ENCODE results near the gene ZBP1.

ZBP1 gene

DNA sequence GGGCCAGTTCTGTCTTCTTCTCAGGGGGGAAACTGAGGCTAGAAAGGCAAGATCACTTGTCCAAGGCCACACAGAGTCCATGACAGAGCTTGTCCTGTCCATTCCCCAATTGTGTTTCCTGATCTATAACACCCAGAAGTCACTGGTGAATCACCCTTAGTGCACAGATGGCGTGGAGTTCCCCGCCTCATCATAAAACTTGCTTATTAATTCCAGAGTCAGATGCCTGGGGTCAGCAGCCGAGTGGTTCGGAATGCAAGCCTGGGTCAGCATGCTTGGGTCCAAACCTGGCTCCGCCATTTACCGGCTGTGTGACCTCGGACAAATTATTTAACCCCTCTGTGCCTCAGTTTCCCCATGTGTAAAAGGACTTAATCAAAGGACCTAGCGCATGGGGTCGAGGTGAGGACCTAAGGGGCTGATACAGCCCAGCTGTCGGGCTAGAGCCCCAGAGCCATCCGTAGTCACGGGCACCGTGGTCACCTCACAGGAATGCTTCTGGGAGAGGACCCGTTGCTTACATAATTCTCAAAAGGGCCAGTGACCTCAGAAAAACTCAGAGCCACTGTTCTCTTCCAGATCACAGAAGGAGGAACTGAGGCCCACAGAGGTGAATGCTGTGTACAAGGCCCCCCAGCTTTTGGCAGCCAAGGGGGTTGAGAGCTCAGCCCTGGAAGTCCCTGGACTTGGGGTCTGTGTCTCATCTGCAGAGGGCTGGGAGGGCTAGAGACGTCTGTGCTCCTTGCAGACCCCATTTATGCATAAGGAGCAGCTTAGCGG lies 1.4 kb upstream of the ZBP1 start:
- Histone ChIP-seq H3K4me1 (peaks cover 41 to 67% (median 62%) of the 10 kb centered on the region in 10 experiments), H3K9ac (peak overlapping the region in 6 of 11 experiments; percentile 12 to 57 (median 36); a peak in 5 of 22 replicates), H3K4me2 (peak overlapping the region; percentile 87 to 97 (median 94)), H3K27me3 (peaks cover 0 to 25% (median 1%) of the 10 kb centered on the region in 11 experiments; a peak in 8 of 22 replicates), H4K20me1 (peaks cover 0 to 11% (median 0%) of the 10 kb centered on the region in 11 experiments; a peak in 4 of 22 replicates), H3K36me3 (no peaks in the 10 kb centered on the region), H3K4me3 (0 out of 20 replicates have a peak overlapping the region, but pooled peaks of 1 of the 10 experiments have one; percentile 30), H3K9me3 (replicated peaks in 1 of 11) (peaks cover 0 to 20% (median 10%) of the 10 kb centered on the region in 11 experiments; a peak in 15 of 22 replicates), H3K27ac (peak overlapping the region in 2 of 11 experiments; percentile 43 to 63; a peak in 2 of 22 replicates)
- TF ChIP-seq Cebpa-rat (IDR thresholded peaks at IDR 0.05): no peak

- Histone ChIP-seq H3K27me3 (peaks cover 0 to 31% (median 7%) of the 10 kb centered on the region in 11 experiments; a peak in 12 of 22 replicates), H3K36me3 (no peaks in the 10 kb centered on the region), H3K4me2 (peak overlapping the region; percentile 87 to 97 (median 94))
These were observed 773 bp upstream of the ZBP1 start for GRCh38 chr20:57620999-57621398.

DNA sequence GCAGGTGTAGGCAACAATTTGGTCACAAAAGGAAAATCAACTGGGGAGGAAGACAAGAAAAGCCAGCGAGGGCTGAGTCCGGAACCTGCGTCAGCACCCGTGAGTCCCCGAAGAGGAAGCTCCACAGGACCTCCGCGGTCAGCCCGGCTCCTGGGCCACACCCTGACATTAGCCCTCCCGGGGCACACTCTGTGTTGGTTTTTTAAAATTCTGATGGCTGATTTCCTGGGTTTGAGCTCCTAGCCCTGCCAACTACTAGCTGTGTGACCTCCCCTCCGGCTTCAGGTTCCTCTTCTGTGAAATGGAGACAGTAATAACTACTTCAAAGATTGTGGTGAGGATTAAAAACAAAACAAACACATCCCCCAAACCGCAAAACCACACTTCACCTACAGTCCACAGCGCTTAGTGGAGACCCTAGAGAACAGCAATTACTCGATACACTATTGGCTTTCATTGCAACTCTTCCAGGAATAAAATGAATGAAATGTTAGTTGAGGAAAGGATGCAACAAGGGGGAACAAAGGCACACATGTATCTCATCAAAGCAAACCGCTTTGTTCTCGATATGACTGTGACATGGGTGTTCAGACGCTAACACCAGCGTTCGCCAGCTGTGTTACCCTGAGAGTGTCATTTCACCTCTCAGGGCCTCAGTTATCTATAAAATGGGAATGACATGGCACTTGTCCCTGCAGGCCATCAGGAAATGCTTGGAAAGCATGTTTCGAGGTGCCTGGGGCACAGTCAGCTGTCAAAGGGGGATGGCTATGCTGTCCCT lies 985 bp downstream of the ZBP1 start:
- Histone ChIP-seq H3K4me3 (peak overlapping the region; percentile 1 to 52 (median 26); a peak in 17 of 20 replicates), H4K20me1 (peaks cover 0 to 18% (median 0%) of the 10 kb centered on the region in 11 experiments; a peak in 4 of 22 replicates), H3K9ac (peak overlapping the region in 9 of 11 experiments; percentile 1 to 57 (median 34); a peak in 12 of 22 replicates), H3K4me2 (peak overlapping the region; percentile 87 to 97 (median 94)), H3K27ac (peak overlapping the region in 10 of 11 experiments; percentile 1 to 62 (median 36); a peak in 14 of 22 replicates), H3K4me1 (peaks cover 41 to 83% (median 71%) of the 10 kb centered on the region in 10 experiments), H3K9me3 (replicated peaks in 1 of 11) (0 out of 22 replicates have a peak, but pooled peaks cover 0 to 6% (median 0%) of the 10 kb centered on the region in 11 experiments), H3K36me3 (no peaks in the 10 kb centered on the region), H3K27me3 (peaks cover 0 to 43% (median 22%) of the 10 kb centered on the region in 11 experiments; a peak in 14 of 22 replicates)
- no peak for TF ChIP-seq Cebpa-rat (IDR thresholded peaks at IDR 0.05)

More at GRCh38 chr20:57620999-57621398, 773 bp upstream of the ZBP1 start:
- Histone ChIP-seq H3K4me1 (peaks cover 41 to 72% (median 63%) of the 10 kb centered on the region in 10 experiments), H3K4me3 (peak overlapping the region in 7 of 10 experiments; percentile 4 to 52 (median 30); a peak in 6 of 20 replicates), H4K20me1 (peaks cover 0 to 13% (median 0%) of the 10 kb centered on the region in 11 experiments; a peak in 4 of 22 replicates), H3K9ac (peak overlapping the region in 8 of 11 experiments; percentile 12 to 57 (median 26); a peak in 9 of 22 replicates), H3K9me3 (replicated peaks in 1 of 11) (peaks cover 0 to 20% (median 10%) of the 10 kb centered on the region in 11 experiments; a peak in 15 of 22 replicates), H3K27ac (peak overlapping the region in 5 of 11 experiments; percentile 14 to 63 (median 43); a peak in 7 of 22 replicates)
- TF ChIP-seq Cebpa-rat (IDR thresholded peaks at IDR 0.05): no peak

DNA sequence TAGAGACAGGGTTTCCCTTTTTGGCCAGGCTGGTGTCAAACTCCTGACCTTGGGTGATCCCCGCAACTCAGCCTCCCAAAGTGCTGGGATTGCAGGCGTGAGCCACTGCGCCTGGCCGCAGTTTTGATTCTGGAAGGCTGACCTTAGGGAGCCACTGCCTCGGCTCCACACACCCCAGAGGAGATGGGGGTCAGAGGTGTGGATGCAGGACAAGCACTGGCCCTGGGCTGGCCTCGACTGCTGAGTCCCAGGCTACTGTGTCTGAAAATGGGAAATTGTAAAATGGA lies 1.5 kb downstream of the ZBP1 start:
- Histone ChIP-seq H3K36me3 (no peaks in the 10 kb centered on the region), H3K9me3 (replicated peaks in 1 of 11) (0 out of 22 replicates have a peak, but pooled peaks cover 0 to under 1% (median 0%) of the 10 kb centered on the region in 11 experiments), H4K20me1 (peaks cover 0 to 18% (median 0%) of the 10 kb centered on the region in 11 experiments; a peak in 4 of 22 replicates), H3K4me1 (peaks cover 41 to 84% (median 72%) of the 10 kb centered on the region in 10 experiments), H3K4me2 (peak overlapping the region; percentile 87 to 97 (median 94)), H3K4me3 (peak overlapping the region; percentile 1 to 52 (median 26); a peak in 13 of 20 replicates), H3K27me3 (peaks cover 0 to 43% (median 23%) of the 10 kb centered on the region in 11 experiments; a peak in 14 of 22 replicates), H3K27ac (peak overlapping the region in 10 of 11 experiments; percentile 1 to 62 (median 36); a peak in 14 of 22 replicates), H3K9ac (peak overlapping the region in 8 of 11 experiments; percentile 1 to 55 (median 30); a peak in 10 of 22 replicates)
- TF ChIP-seq Cebpa-rat (IDR thresholded peaks at IDR 0.05): no peak

GRCh38 chr20:57618091-57618763 lies 2.0 kb downstream of the ZBP1 start:
- Histone ChIP-seq H3K4me2 (peak overlapping the region; percentile 87 to 97 (median 94)), H4K20me1 (peaks cover 0 to 18% (median 0%) of the 10 kb centered on the region in 11 experiments; a peak in 4 of 22 replicates), H3K27ac (peak overlapping the region in 8 of 11 experiments; percentile 1 to 62 (median 42); a peak in 12 of 22 replicates), H3K9me3 (replicated peaks in 1 of 11) (no peaks in the 10 kb centered on the region), H3K4me3 (peak overlapping the region in 7 of 10 experiments; percentile 4 to 52 (median 30); a peak in 8 of 20 replicates), H3K36me3 (no peaks in the 10 kb centered on the region), H3K27me3 (peaks cover 0 to 43% (median 28%) of the 10 kb centered on the region in 11 experiments; a peak in 14 of 22 replicates), H3K9ac (peak overlapping the region in 7 of 11 experiments; percentile 4 to 55 (median 34); a peak in 5 of 22 replicates), H3K4me1 (peaks cover 41 to 89% (median 72%) of the 10 kb centered on the region in 10 experiments)
- no peak for TF ChIP-seq Cebpa-rat (IDR thresholded peaks at IDR 0.05)

DNA sequence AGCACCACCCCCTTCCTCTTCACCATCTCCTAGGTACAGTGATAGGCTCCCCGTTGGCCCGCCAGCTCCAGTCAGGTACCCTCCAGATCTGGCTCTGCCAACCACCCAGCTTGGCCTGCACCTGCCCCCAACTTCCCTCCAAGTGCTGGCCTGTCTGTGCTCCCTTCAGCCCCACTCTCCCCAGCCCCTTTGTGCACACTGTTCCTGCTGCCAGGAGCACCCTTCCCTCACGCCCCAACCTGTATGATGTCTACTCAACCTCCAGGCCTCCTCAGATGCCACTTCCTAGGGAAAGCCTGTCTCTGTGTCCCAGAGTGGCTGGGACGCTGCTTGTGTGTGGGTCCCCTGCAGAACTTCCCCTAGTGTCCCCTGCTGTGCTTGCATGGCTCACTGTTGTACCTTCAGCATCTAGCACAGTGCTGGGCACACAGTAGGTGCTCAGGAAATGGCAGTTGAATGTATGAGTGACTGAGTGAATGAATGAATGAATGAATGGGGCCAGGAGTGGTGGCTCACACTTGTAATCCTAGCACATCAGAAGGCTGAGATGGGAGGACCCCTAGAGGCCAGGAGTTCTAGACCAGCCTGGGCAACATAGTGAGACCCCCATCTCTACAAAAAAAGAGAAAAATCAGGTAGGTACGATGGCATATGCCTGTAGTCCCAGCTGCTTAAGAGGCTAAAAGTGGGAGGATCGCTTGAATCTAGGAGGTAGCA lies 3.0 kb downstream of the ZBP1 start:
- Histone ChIP-seq H3K36me3 (no peaks in the 10 kb centered on the region), H3K4me2 (peak overlapping the region in 9 of 11 experiments; percentile 87 to 97 (median 95); a peak in 17 of 22 replicates), H3K4me1 (peaks cover 41 to 80% (median 63%) of the 10 kb centered on the region in 10 experiments), H3K9ac (no peak overlapping the region), H3K9me3 (replicated peaks in 1 of 11) (no peaks in the 10 kb centered on the region), H3K27me3 (peaks cover 0 to 43% (median 28%) of the 10 kb centered on the region in 11 experiments; a peak in 14 of 22 replicates), H4K20me1 (peaks cover 0 to 18% (median 0%) of the 10 kb centered on the region in 11 experiments; a peak in 4 of 22 replicates), H3K4me3 (no peak overlapping the region), H3K27ac (no peak overlapping the region)
- no peak for TF ChIP-seq Cebpa-rat (IDR thresholded peaks at IDR 0.05)

All from BLaER1 treated with 17β-estradiol and CSF1 and Interleukin-3, amounts not matched to agents 10 nM and 100 nM (cell line).